Activated T-cell treated with anti-CD3 and anti-CD28 coated beads, Interleukin-2, amount 50 U/mL, for 72 hours (primary cell): Measurements from ENCODE around the gene PPP1R12B. TPM values are rescaled to one million over a fixed set of nuclear protein-coding genes. Genes with fewer than 3 reads are reported as not detected.
"Not testable (repeated sequence)": the region's sequence is repeated elsewhere in the genome, so short reads cannot be mapped to it uniquely, and the experiment has no call there.

ENCODE experiments used
- ATAC-seq, 2 donors: fragments of 150-1000 bp; cut with Tn5 transposase; replicated peaks in 1 of 2; 2 replicates each; pipeline ENCODE4 v1.10.0; 2021; ENCODE audit warnings: moderate library complexity in 2 of 2, mild to moderate bottlenecking in 1 of 2
- DNase-seq, 2 donors: peaks; one replicate each; pipeline ENCODE4 v3.0.0; 2021 to 2022; ENCODE audit warnings: mixed read lengths in 1 of 2
- H3K27ac Mint-ChIP-seq: one replicate; pipeline ENCODE4 v1.8.0; 2022; ENCODE audit warnings: mild to moderate bottlenecking, moderate library complexity, mixed read lengths
- H3K27me3 Mint-ChIP-seq: one replicate; pipeline ENCODE4 v1.8.0; 2022; ENCODE audit warnings: low read depth, mixed read lengths
- H3K36me3 Mint-ChIP-seq, 2 donors: one replicate each; pipeline ENCODE4 v1.8.0; 2022; ENCODE audit warnings: mixed read lengths in 2 of 2, mild to moderate bottlenecking in 1 of 2; ENCODE audit not compliant: insufficient read depth in 2 of 2
- H3K4me1 Mint-ChIP-seq: one replicate; pipeline ENCODE4 v1.8.0; 2022; ENCODE audit warnings: low read depth, mixed read lengths
- H3K4me3 Mint-ChIP-seq, 2 donors: one replicate each; pipeline ENCODE4 v1.8.0; 2022; ENCODE audit warnings: mild to moderate bottlenecking in 2 of 2, mixed read lengths in 2 of 2, moderate library complexity in 2 of 2
- H3K9me3 Mint-ChIP-seq, 2 donors: one replicate each; pipeline ENCODE4 v1.8.0; 2022; ENCODE audit warnings: mixed read lengths in 2 of 2
- total RNA-seq, 2 donors: library from RNA; stranded (reverse); gene quantifications; one replicate each; pipeline ENCODE4 v1.2.3, GENCODE V29; 2022

The PPP1R12B gene
- total RNA-seq, 2 donors from 2014 or later = 17.6 to 27.0 TPM

- H3K36me3 Mint-ChIP-seq, DNase-seq, H3K9me3 Mint-ChIP-seq, H3K4me1 Mint-ChIP-seq, H3K27ac Mint-ChIP-seq, ATAC-seq, H3K4me3 Mint-ChIP-seq: not testable (repeated sequence)
- peaks cover 45% of the 10 kb centered on the region for H3K27me3 Mint-ChIP-seq
Measured at GRCh38 chr1:202637321-202638018, 289.0 kb downstream of the PPP1R12B start.

GRCh38 chr1:202638019-202638700 is 289.7 kb downstream of the PPP1R12B start:
- DNase-seq (no peak), ATAC-seq (no peak)
- peaks cover 7% of the 10 kb centered on the region for H3K4me1 Mint-ChIP-seq
- no peak overlapping the region for H3K4me3 Mint-ChIP-seq
- H3K27ac Mint-ChIP-seq = no peak overlapping the region
- H3K9me3 Mint-ChIP-seq = no peaks in the 10 kb centered on the region
- H3K36me3 Mint-ChIP-seq = no peaks in the 10 kb centered on the region
- peaks cover 50% of the 10 kb centered on the region for H3K27me3 Mint-ChIP-seq

- DNase-seq, H3K4me3 Mint-ChIP-seq, H3K9me3 Mint-ChIP-seq, H3K27ac Mint-ChIP-seq, ATAC-seq, H3K36me3 Mint-ChIP-seq: not testable (repeated sequence)
- Mint-ChIP-seq H3K27me3 (peaks cover 54% of the 10 kb centered on the region), H3K4me1 (peaks cover 13% of the 10 kb centered on the region)
Measured at GRCh38 chr1:202638701-202639305, 290.3 kb downstream of the PPP1R12B start.

- Mint-ChIP-seq H3K9me3 (no peaks in the 10 kb centered on the region), H3K27ac (no peak overlapping the region), H3K36me3 (no peaks in the 10 kb centered on the region), H3K4me3 (no peak overlapping the region), H3K27me3 (peaks cover 61% of the 10 kb centered on the region), H3K4me1 (peaks cover 20% of the 10 kb centered on the region)
- ATAC-seq (no peak), DNase-seq (no peak)
Measured at GRCh38 chr1:202639500-202639899, 291.0 kb downstream of the PPP1R12B start.

GRCh38 chr1:202642212-202642611 is 293.7 kb downstream of the PPP1R12B start:
- Mint-ChIP-seq H3K27ac (no peak overlapping the region), H3K4me1 (peaks cover 23% of the 10 kb centered on the region)

More at GRCh38 chr1:202642212-202642611, 293.7 kb downstream of the PPP1R12B start:
- Mint-ChIP-seq H3K36me3 (no peaks in the 10 kb centered on the region), H3K9me3 (no peaks in the 10 kb centered on the region), H3K4me3 (peak overlapping the region in 1 of 2 donors; percentile 39), H3K27me3 (peaks cover 84% of the 10 kb centered on the region)
- DNase-seq = no peak
- no peak for ATAC-seq

Other genes starting within 250 kb of the PPP1R12B start
- gene GPR37L1, start 225.8 kb upstream of the PPP1R12B start, total RNA-seq = not detected
- gene ARL8A, start 204.0 kb upstream of the PPP1R12B start, total RNA-seq = 10 to 100 TPM; 58.1 to 77.1 TPM
- gene PTPN7, start 188.1 kb upstream of the PPP1R12B start, total RNA-seq = 100 to 1,000 TPM; 196 to 201 TPM
- gene LGR6, start 154.9 kb upstream of the PPP1R12B start, total RNA-seq = under 1 TPM; 0.22 to 0.69 TPM
- gene UBE2T, start 6.8 kb upstream of the PPP1R12B start, total RNA-seq = 10 to 100 TPM; 43.6 to 58.1 TPM